SK-N-MC (cell line): ENCODE results near the gene KNCN.

Source experiments
- DNase-seq: peaks from one replicate; pipeline ENCODE4 v3.0.0-alpha.2; 2011; ENCODE audit warnings: low read depth, low spot score
- H3K27ac ChIP-seq: fragments of 200-600 bp; sonication (generic); 2 replicates; pipeline ENCODE4 v1.5.1; 2016; ENCODE audit warnings: mixed run types
- H3K36me3 ChIP-seq: fragments of 200-600 bp; sonication (generic); 2 replicates; pipeline ENCODE4 v1.6.1; 2017; ENCODE audit warnings: antibody characterized with exemption, low read length, mixed read lengths; ENCODE audit not compliant: insufficient read depth
- H3K4me3 ChIP-seq: fragments of 200-600 bp; sonication (generic); 2 replicates; pipeline ENCODE4 v1.5.1; 2016
- H3K9ac ChIP-seq: fragments of 200-600 bp; sonication (generic); 2 replicates; pipeline ENCODE4 v1.8.0; 2017; ENCODE audit warnings: mixed run types, mixed read lengths; ENCODE audit not compliant: insufficient read length
- H3K9me3 ChIP-seq: fragments of 200-600 bp; sonication (generic); 2 replicates; pipeline ENCODE4 v1.6.1; 2017; ENCODE audit warnings: low read depth, mild to moderate bottlenecking, antibody characterized with exemption, low read length, moderate library complexity, mixed read lengths
- EZH2 ChIP-seq: fragments of 200-600 bp; sonication (generic); IDR thresholded peaks from one replicate; pipeline ENCODE4 v1.6.1; 2017; ENCODE audit warnings: antibody characterized with exemption
- FOXP2 ChIP-seq: optimal IDR thresholded peaks from 2 replicates; pipeline ENCODE3; 2011; ENCODE audit warnings: mild to moderate bottlenecking, moderate library complexity; ENCODE audit not compliant: insufficient read depth; ENCODE audit errors: extremely low read length, control extremely low read depth
- POLR2AphosphoS5 ChIP-seq: IDR thresholded peaks from 2 replicates; pipeline ENCODE4 v1.6.1; 2012; ENCODE audit warnings: mild to moderate bottlenecking, low read depth, low read length, borderline replicate concordance

Gene KNCN

DNA sequence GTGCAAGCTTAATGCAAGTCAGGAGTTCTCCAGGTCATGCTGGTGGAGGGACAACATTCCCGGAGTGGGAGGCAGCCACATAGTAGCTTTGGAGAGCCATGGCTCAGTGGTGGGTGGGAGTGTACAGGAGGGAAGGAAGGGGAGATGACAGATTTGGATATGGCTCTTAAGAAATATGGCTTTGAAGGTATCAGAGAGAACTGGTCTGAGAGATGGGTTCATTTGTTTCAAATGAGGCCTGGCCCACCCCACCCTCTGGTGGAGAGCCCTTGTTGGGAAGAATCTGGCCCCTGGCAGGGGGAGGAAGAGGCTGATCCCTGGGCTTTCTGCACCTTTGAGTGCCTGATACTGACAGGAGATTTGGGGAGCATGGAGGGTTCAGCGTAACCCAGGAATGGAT lies 55.7 kb downstream of the KNCN start:
- DNase-seq = no peak
- Histone ChIP-seq H3K36me3 (no peaks in the 10 kb centered on the region), H3K27ac (no peak overlapping the region), H3K9ac (no peak overlapping the region), H3K4me3 (no peak overlapping the region), H3K9me3 (no peaks in the 10 kb centered on the region)
- TF ChIP-seq EZH2 = no peak
- TF ChIP-seq FOXP2 = no peak
- TF ChIP-seq POLR2AphosphoS5 = no peak
